Measurements from ENCODE around the gene HLA-DMA. TPM values are rescaled to one million over a fixed set of nuclear protein-coding genes. Genes with fewer than 3 reads are reported as not detected.

Gene HLA-DMA
- total RNA-seq, 4 donors from 2014 or later, result 18.3 to 57.0 (median 24.2) TPM

GRCh38 chr6:32906539-32906938 lies 46.4 kb downstream of the HLA-DMA start:
- peaks cover 4% of the 10 kb centered on the region for H3K27me3 ChIP-seq
- no peak for DNase-seq (ENCODE audit: low spot score in 2 of 2)
- no peaks in the 10 kb centered on the region for H3K4me1 ChIP-seq
- 78% methylated on average over 1 of the region's 1 CpG for WGBS
- no peak overlapping the region for H3K27ac ChIP-seq
- no peak overlapping the region for H3K4me3 ChIP-seq
- no peak for TF ChIP-seq EP300 (IDR thresholded peaks at IDR 0.05)
- TF ChIP-seq POLR2A (IDR thresholded peaks at IDR 0.05), result no peak
- TF ChIP-seq CTCF (IDR thresholded peaks at IDR 0.05), result no peak
- no peak for TF ChIP-seq POLR2AphosphoS5 (IDR thresholded peaks at IDR 0.05)
- H3K36me3 ChIP-seq, result peaks cover under 1% of the 10 kb centered on the region
- no peaks in the 10 kb centered on the region for H3K9me3 ChIP-seq

- H3K4me1 ChIP-seq, result no peaks in the 10 kb centered on the region
- TF ChIP-seq POLR2AphosphoS5 (IDR thresholded peaks at IDR 0.05), result no peak
- no peak for TF ChIP-seq EP300 (IDR thresholded peaks at IDR 0.05)
- TF ChIP-seq CTCF (IDR thresholded peaks at IDR 0.05), result no peak
- TF ChIP-seq POLR2A (IDR thresholded peaks at IDR 0.05), result no peak
- peaks cover 7% of the 10 kb centered on the region for H3K36me3 ChIP-seq
- no peak overlapping the region for H3K27ac ChIP-seq
- no peak overlapping the region for H3K4me3 ChIP-seq
- WGBS, result 70% methylated on average over 2 of the region's 2 CpGs
- no peaks in the 10 kb centered on the region for H3K9me3 ChIP-seq
- H3K27me3 ChIP-seq, result no peaks in the 10 kb centered on the region
- DNase-seq (ENCODE audit: low spot score in 2 of 2), result no peak
Measured at GRCh38 chr6:32905078-32905477, 47.8 kb downstream of the HLA-DMA start.

GRCh38 chr6:32903952-32904351 lies 48.9 kb downstream of the HLA-DMA start:
- no peaks in the 10 kb centered on the region for H3K4me1 ChIP-seq
- no peaks in the 10 kb centered on the region for H3K9me3 ChIP-seq
- H3K4me3 ChIP-seq, result no peak overlapping the region
- DNase-seq (ENCODE audit: low spot score in 2 of 2), result no peak
- TF ChIP-seq POLR2AphosphoS5 (IDR thresholded peaks at IDR 0.05) (no peak), POLR2A (IDR thresholded peaks at IDR 0.05) (no peak), CTCF (IDR thresholded peaks at IDR 0.05) (no peak), EP300 (IDR thresholded peaks at IDR 0.05) (no peak)
- no peaks in the 10 kb centered on the region for H3K27me3 ChIP-seq
- H3K36me3 ChIP-seq, result peaks cover 7% of the 10 kb centered on the region
- no peak overlapping the region for H3K27ac ChIP-seq

Other genes with a start within 250 kb of the HLA-DMA start
- 10 to 100 TPM in 1 of 4 donors, 1 to 10 TPM in 3; 2.8 to 12.5 (median 5.5) TPM for gene HLA-DQA2, start 211.7 kb downstream of the HLA-DMA start, total RNA-seq
- gene HLA-DQB2, start 189.6 kb downstream of the HLA-DMA start, total RNA-seq, result 10 to 100 TPM; 60.4 to 97.2 (median 80.9) TPM
- 1 to 10 TPM; 1.6 to 5.1 (median 2.7) TPM for gene HLA-DOB, start 136.1 kb downstream of the HLA-DMA start, total RNA-seq
- 10 to 100 TPM; 17.7 to 20.8 (median 20.1) TPM for gene TAP2, start 114.4 kb downstream of the HLA-DMA start, total RNA-seq
- gene PSMB8, start 109.0 kb downstream of the HLA-DMA start, total RNA-seq, result 10 to 100 TPM; 43.6 to 62.7 (median 49.0) TPM
- gene TAP1, start 99.4 kb downstream of the HLA-DMA start, total RNA-seq, result 100 to 1,000 TPM in 2 of 4 donors, 10 to 100 TPM in 2; 90.7 to 126 (median 101) TPM
- gene PSMB9, start 98.9 kb downstream of the HLA-DMA start, total RNA-seq, result 10 to 100 TPM; 12.6 to 35.8 (median 19.1) TPM
- gene HLA-DMB, start 12.1 kb downstream of the HLA-DMA start, total RNA-seq, result 10 to 100 TPM; 15.0 to 30.2 (median 18.1) TPM
- 100 to 1,000 TPM; 145 to 246 (median 197) TPM for gene BRD2, start 15.5 kb upstream of the HLA-DMA start, total RNA-seq
- gene HLA-DOA, start 56.5 kb upstream of the HLA-DMA start, total RNA-seq, result 10 to 100 TPM in 1 of 4 donors, 1 to 10 TPM in 3; 6.8 to 14.3 (median 8.0) TPM
- 100 to 1,000 TPM in 1 of 4 donors, 10 to 100 TPM in 3; 21.1 to 101 (median 91.3) TPM for gene HLA-DPA1, start 120.6 kb upstream of the HLA-DMA start, total RNA-seq
- gene HLA-DPB1, start 122.9 kb upstream of the HLA-DMA start, total RNA-seq, result 10 to 100 TPM; 23.7 to 76.6 (median 51.7) TPM
- gene COL11A2, start 239.4 kb upstream of the HLA-DMA start, total RNA-seq, result under 1 TPM; 0.21 to 0.97 (median 0.40) TPM
- 10 to 100 TPM; 18.6 to 47.9 (median 26.9) TPM for gene RXRB, start 247.6 kb upstream of the HLA-DMA start, total RNA-seq
- gene SLC39A7, start 247.8 kb upstream of the HLA-DMA start, total RNA-seq, result 10 to 100 TPM; 29.3 to 46.3 (median 41.9) TPM

Measured in suprapubic skin (tissue), 4 donors.